HG02938 (cell line): ENCODE data around the gene GDAP1L1.

Experiments
- ATAC-seq: cut with Tn5 transposase; IDR thresholded peaks from one replicate; pipeline ENCODE4 v1.9.1; 2021; ENCODE audit warnings: mild to moderate bottlenecking, moderate library complexity; ENCODE audit not compliant: unreplicated experiment

Gene GDAP1L1

DNA sequence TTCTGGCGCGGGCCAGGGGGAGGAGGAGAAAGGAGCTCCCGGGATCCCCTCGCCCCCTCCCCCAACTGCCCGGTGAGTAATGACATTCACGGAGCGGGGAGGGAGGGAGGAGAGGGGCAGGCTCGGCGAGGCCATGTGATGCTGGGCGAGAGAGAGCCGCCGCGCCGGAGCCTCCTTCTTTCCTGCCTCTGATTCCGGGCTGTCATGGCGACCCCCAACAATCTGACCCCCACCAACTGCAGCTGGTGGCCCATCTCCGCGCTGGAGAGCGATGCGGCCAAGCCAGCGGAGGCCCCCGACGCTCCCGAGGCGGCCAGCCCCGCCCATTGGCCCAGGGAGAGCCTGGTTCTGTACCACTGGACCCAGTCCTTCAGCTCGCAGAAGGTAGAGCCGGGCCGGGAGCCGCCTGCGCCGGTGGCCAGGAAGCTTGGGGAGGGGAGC, at the start of gene GDAP1L1:
Gene GDAP1L1, plus strand, starts transcription at position 178 of the 441 bp plus-strand sequence. Its CDS starts 27 bp downstream, at position 205.
- ATAC-seq: no peak

GRCh38 chr20:44198872-44199271, 48.2 kb upstream of the GDAP1L1 start:
- ATAC-seq: no peak

- no peak for ATAC-seq
Measured at GRCh38 chr20:44199877-44200276, 47.2 kb upstream of the GDAP1L1 start.

GRCh38 chr20:44200371-44200770, 46.7 kb upstream of the GDAP1L1 start:
- no peak for ATAC-seq

- no peak for ATAC-seq
Measured at GRCh38 chr20:44200983-44201382, 46.1 kb upstream of the GDAP1L1 start.

GRCh38 chr20:44203161-44203560, 43.9 kb upstream of the GDAP1L1 start:
- no peak for ATAC-seq

DNA sequence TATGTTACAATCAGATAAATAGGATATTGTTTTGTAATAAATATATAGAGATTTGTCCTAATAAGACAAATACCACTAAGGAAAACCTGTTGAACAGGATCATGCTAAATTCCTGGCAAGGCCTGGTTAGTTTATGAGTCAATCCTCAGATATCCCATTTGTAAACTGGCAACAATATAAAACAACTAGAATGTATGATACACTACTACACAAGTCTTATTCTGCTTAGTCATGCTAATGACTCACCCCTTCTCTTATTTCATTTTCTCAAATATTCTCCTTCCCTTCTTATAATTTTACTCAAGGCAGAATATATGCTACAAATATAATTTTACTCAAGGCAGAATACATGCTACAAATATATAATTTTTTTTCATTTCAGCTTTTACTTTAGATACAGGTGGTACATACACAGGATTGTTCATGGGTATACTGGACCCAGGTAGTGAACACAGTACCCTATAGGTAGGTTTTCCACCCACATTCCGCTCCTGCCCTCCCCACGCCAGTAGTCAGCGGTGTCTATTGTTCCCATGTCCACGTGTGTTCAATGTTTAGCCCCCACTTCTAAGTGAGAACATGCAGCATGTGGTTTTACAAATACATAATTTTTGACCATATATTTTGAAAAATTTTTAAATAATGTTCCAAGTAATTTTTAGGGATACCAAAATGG, 42.8 kb upstream of the GDAP1L1 start:
- ATAC-seq: no peak

GRCh38 chr20:44204832-44205215, 42.3 kb upstream of the GDAP1L1 start:
- no peak for ATAC-seq

DNA sequence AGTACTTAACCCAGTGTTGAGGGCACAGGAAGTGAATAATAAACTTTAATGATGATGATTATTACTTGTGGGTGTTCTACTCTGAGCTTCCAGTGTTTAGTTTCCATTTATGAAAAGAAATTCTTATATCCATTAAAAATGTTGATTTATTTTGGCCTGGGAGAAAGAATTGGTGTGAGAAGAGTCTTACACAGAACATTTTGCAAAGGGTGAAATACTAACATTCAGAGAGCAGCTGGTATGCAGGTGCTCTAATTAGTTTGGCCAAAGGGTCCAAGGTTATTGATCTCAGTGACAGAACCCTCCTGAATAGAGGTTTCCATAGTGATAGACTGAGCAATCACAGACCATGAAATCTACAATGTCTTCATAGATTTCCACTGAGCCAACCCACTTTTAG, 41.0 kb upstream of the GDAP1L1 start:
- ATAC-seq: no peak

DNA sequence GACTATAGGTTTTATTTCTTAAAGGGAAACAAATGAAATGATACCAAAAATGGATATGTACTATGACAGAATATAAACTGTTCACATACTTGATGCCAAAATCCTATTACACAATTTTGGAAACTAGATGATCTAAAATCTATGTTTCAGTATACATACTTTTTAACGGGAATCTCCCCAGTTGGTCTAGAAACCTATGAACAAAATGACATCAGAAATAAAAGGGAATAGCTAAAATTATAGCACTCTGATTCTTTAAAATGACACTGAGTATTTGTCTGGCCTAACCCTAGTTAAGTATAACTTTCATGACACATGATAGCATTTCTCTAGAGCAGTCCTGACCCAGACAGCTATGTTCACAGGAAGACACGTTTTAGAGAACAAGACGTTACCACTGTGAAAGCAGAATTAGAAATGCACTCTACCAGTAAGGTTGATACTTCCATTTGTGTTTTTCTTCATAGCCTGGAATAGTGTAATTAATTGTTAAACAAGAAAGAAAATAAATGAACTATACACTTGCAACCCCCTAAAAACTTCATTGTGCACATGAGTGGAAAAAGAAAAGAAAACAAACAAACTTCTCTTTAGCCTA, 39.9 kb upstream of the GDAP1L1 start:
- ATAC-seq: no peak

GRCh38 chr20:44208165-44208564, 38.9 kb upstream of the GDAP1L1 start:
- ATAC-seq: no peak

GRCh38 chr20:44208770-44209169, 38.3 kb upstream of the GDAP1L1 start:
- ATAC-seq: no peak

DNA sequence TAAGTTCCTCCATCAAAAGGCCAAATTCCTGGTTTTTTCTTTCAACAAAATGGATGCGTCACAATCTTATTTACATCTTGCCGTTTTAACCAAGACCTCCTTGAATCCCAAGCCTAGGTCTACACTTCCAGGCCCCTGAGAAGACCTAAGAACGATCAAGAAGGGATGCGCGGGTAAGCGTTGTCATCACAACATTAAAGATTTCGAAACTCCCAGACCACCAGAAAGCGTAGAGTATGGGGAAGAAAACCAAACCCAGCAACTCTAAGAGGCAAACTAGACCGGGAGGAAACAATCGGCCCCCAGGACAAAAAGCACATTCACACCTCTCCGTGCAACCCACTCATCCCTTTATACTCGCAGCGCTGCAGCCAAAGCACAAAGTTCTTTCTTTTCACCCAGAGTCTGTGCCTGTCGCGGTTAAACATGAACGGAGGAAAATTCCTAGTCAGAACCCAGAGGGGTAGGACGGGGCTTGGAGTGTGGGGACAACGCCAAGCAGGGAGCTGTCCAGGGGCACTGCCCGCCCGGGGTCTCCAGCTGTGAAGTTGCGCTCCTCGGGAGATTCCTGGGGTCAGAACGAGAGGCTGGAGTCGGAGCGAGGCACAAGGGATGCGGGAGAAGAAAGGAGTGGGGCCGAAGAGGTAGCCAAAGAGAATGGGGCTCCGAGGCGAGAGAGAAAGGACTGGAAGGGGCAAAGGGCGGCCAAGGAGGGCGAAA, 37.3 kb upstream of the GDAP1L1 start:
- ATAC-seq: no peak

DNA sequence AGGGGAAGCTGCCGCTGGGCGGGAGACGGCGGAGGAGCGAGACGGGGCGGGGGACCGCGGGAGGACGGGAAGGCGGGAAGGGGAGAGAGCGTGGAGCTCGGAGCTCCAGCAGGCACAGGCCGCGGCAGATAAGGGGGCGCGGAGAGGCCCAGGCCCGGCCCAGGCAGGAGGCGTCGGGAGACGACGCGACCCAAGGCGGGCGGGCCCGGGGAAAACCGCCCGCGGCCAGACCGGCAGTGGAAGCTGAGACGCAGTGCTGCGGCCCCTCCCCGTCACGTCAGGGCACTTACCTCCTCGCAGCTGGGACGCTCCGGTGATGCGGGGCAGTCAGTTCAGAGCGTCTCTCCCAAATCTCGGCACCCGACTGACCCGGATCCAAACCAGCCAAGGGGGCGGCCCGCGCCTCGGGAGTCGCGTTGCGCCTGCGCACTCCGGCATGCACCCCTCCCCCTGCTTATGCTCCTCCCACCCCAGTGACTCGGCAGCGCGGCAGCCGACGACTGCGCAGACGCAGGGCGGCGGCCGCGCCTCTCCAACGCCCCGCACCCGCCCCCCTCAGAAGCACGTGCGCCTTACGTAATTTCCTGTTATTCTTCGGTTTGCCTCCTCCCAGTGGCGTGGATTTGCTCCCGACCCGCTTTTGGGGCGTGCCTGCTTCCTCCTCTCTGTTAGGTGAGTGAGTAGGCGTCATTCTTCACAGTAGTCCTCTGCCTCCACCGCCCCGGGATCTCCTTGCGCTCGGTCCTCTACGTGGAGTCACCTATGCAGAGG, 36.5 kb upstream of the GDAP1L1 start, which contains the start of gene OSER1:
Gene OSER1, minus strand, starts transcription at position 366 of the 771 bp plus-strand sequence. CDS start 3,814 bp downstream, outside the sequence.
- peak; percentile 76 for ATAC-seq

DNA sequence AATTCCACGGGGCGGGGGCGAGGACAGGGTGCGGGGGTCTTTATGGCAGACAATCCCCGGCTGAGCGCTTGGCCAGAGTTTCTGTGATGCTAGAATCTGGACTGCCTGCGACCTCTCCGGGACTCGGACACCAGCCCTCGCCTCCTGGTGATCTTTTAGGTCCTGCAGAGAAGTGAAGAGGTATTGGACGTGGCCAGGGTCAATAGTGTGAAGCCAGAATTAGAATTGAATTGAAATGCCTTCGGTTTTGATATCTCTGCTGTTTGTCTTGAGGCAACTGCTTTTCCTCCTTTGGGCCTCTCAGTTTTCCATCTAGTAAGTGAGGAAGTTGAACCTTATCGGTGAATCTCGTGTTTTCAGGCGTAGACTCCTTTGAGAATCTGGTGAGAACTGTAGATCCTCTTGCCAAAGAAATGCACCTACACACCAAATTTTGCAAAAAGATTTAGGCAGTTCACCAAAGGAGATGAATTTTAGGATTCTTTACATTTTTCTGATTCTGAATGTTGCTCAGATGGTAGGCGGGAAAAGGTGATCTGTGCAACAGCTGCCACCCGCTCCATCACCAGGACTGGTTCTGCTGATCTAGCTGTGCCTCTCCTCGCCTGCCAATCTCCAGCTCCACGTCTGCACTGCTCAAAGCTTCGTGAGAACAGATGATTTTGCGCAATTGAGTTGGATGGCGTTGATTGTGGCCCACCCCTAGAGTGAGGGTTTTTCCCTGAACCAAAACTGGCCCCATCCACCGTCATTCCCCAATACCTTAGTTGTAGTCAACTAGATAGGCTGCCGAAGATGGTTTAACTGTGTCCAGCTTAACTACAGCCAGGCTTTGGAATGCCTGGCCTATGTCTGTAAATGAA, 35.7 kb upstream of the GDAP1L1 start:
- peak; percentile 13 for ATAC-seq

DNA sequence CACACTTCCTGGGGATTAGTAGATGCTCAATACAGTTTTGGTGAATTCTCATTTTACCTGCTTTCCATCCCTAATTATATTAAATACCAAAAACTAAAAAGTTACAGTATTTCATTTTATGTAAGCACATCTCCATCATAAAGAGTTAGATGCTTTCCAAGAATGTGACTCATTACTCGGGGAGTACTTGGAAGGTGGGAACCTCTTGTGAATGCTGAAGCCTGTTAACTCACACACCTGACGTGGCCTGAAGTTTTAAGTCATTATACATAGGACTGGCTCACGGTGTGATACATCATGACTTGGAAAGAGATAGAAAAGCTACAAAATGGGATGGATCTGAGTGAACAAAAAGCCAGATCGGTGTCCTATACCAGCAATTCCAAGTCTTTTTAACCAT, 34.3 kb upstream of the GDAP1L1 start:
- no peak for ATAC-seq

DNA sequence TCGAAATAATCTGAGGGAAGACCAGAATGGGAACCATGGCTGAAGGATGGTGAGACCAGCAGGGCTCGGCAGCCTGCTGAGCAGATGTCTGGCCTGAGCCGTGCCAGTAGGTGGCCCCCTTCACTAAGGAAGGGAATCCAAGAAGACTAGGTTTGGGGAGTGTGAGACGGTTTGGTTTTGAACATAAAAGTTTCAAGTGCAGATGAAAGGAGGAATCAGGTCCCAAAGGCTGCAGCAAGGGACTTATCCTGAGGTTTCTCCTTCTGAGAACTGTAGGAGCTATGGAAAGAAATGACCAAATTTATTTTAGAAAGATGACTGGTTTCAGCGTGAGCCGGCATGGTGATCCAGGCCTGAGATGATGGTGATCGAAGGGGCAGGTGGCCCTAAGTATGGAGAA, 32.0 kb upstream of the GDAP1L1 start:
- no peak for ATAC-seq

- ATAC-seq: no peak
Measured at GRCh38 chr20:44217342-44218092, 29.6 kb upstream of the GDAP1L1 start.

GRCh38 chr20:44218446-44218845, 28.7 kb upstream of the GDAP1L1 start:
- no peak for ATAC-seq
